T-helper 1 cell (primary cell): Measurements from ENCODE around the gene SPATA33.
"Not testable (repeated sequence)": the region's sequence is repeated elsewhere in the genome, so short reads cannot be mapped to it uniquely, and the experiment has no call there.

Experiments used
- DNase-seq, 5 donors: peaks; one replicate each; pipeline ENCODE4 v3.0.0-alpha.2; 2012 to 2020

Gene SPATA33

GRCh38 chr16:89695086-89695874 lies 37.6 kb downstream of the SPATA33 start:
- no peak for DNase-seq

GRCh38 chr16:89695875-89696669 lies 38.4 kb downstream of the SPATA33 start:
- no peak for DNase-seq

- peak in 1 of 5 donors; percentile 51 for DNase-seq
Observed at GRCh38 chr16:89696670-89697128, 39.1 kb downstream of the SPATA33 start.

- DNase-seq: no peak
Observed at GRCh38 chr16:89697161-89697615, 39.6 kb downstream of the SPATA33 start.

- no peak for DNase-seq
Observed at GRCh38 chr16:89697616-89698331, 40.1 kb downstream of the SPATA33 start.

- not testable (repeated sequence) for DNase-seq
Observed at GRCh38 chr16:89698717-89699116, 41.1 kb downstream of the SPATA33 start.

- DNase-seq: not testable (repeated sequence)
Observed at GRCh38 chr16:89699629-89700099, 42.0 kb downstream of the SPATA33 start.

- DNase-seq: peak; percentile 95 to 98 (median 96)
Observed at GRCh38 chr16:89700100-89700648, 42.5 kb downstream of the SPATA33 start.

GRCh38 chr16:89700649-89701424 lies 43.2 kb downstream of the SPATA33 start:
- DNase-seq: peak; percentile 38 to 70 (median 50)

GRCh38 chr16:89701425-89702406 lies 44.1 kb downstream of the SPATA33 start, which contains the start of gene SPATA2L:
Gene SPATA2L (minus strand): TSS chr16:89701705. CDS start chr16:89701232, 473 bp downstream.
- DNase-seq: peak; percentile 96 to 98 (median 97)

GRCh38 chr16:89704281-89704680 lies 46.6 kb downstream of the SPATA33 start:
- no peak for DNase-seq

GRCh38 chr16:89705006-89705405 lies 47.4 kb downstream of the SPATA33 start:
- DNase-seq: no peak

- no peak for DNase-seq
Observed at GRCh38 chr16:89706518-89707260, 49.1 kb downstream of the SPATA33 start.

- DNase-seq: no peak
Observed at GRCh38 chr16:89707695-89708094, 50.1 kb downstream of the SPATA33 start.

GRCh38 chr16:89708481-89708931 lies 50.9 kb downstream of the SPATA33 start:
- DNase-seq: no peak

GRCh38 chr16:89709166-89709565 lies 51.5 kb downstream of the SPATA33 start:
- no peak for DNase-seq

GRCh38 chr16:89709716-89710432 lies 52.2 kb downstream of the SPATA33 start:
- DNase-seq: no peak

- DNase-seq: no peak
Observed at GRCh38 chr16:89710709-89711564, 53.3 kb downstream of the SPATA33 start.
